Measurements from ENCODE around the gene TAPT1. TPM values are rescaled to one million over a fixed set of nuclear protein-coding genes. Genes with fewer than 3 reads are reported as not detected.

TAPT1 gene
- total and polyA plus RNA-seq, 2 of the 13 experiments (the other 11 are each of a cell fraction or from before 2014, with no cell fraction given) = 24.5 to 25.3 TPM

DNA sequence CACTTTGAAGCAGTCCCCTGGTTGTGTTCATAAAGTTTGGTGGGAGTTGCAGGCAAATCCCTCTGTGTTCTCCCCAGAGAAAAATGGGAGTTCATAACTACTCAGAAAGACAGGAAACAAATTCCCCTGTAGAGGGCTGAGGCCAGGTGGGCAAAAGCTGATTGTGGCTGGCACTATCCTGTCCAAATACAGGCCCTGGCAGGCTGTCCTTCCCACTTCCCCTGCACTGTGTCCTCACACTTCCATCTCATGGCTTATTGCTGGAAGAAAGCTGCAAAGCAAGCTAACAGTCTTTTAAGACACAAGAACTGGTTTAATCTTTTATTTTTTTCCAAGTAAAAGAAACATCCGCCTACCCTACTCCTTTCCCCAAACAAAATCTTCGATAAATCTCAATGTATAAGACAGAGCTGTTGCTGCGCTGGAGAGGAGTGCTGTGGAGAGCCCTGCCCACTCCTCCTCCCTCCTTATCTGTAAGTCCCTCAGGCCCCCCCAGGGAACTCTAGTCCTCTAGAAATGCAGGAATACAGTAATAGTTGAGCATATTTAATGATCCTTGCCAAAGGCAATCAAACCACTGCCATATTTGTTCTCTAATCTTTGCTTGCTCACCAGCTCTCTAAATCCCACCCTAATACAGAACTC is 14.0 kb downstream of the TAPT1 start:
- peaks cover 33% of the 10 kb centered on the region for H3K79me2 ChIP-seq (ENCODE audit: insufficient read depth, low read length)
- POLR2A ChIA-PET = no interaction called here

More for the DNA sequence above, 14.0 kb downstream of the TAPT1 start:
- Histone ChIP-seq H3K4me1 (ENCODE audit: insufficient read depth, low read length) (peaks cover 14% of the 10 kb centered on the region), H3K27ac (ENCODE audit: extremely low read length, insufficient read depth, low read length) (no peak overlapping the region), H3K36me3 (replicated peaks in 1 of 2; ENCODE audit: control insufficient read depth in 1 of 2, insufficient read depth in 2 of 2, low read length in 2 of 2) (peaks cover 7 to 44% of the 10 kb centered on the region in 2 experiments; a peak in 4 of 5 replicates), H3K4me2 (ENCODE audit: low read depth, low read length) (no peak overlapping the region), H3K9me3 (ENCODE audit: low read length) (no peaks in the 10 kb centered on the region), H3K4me3 (replicated peaks in 1 of 3; ENCODE audit: insufficient read depth in 1 of 3, low read depth in 2 of 3, low read length in 3 of 3) (no peak overlapping the region), H2AFZ (ENCODE audit: low read length) (no peak overlapping the region), H4K20me1 (ENCODE audit: insufficient read depth, low read length) (no peaks in the 10 kb centered on the region), H3K9ac (ENCODE audit: insufficient read depth, low read depth, low read length) (no peak overlapping the region), H3K27me3 (ENCODE audit: control insufficient read depth in 1 of 2, insufficient read depth in 2 of 2, low read length in 2 of 2) (no peaks in the 10 kb centered on the region)
- WGBS (ENCODE audit: low lambda C conversion rate) = 91% methylated on average over 3 of the region's 3 CpGs
- BruUV-seq (replicated peaks) = no TSS peak
- intact Hi-C loops (cut with micrococcal nuclease; ENCODE audit: unreplicated experiment) = no loop called here
- no peak for TF ChIP-seq PCBP1 (IDR thresholded peaks at IDR 0.05; ENCODE audit: borderline replicate concordance, low read depth, low read length)
- TF ChIP-seq ZSCAN29 (CRISPR knock-in tag; conservative IDR thresholded peaks at IDR 0.05) = no peak
- TF ChIP-seq POGZ (CRISPR knock-in tag; IDR thresholded peaks at IDR 0.05) = no peak
- TF ChIP-seq, protein P1, sequence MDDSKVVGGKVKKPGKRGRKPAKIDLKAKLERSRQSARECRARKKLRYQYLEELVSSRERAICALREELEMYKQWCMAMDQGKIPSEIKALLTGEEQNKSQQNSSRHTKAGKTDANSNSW (CRISPR knock-in tag; IDR thresholded peaks at IDR 0.05; ENCODE audit: borderline replicate concordance) = no peak
- no peak for TF ChIP-seq ZNF83 (CRISPR knock-in tag; IDR thresholded peaks at IDR 0.05; ENCODE audit: borderline replicate concordance)
- TF ChIP-seq, protein P2, sequence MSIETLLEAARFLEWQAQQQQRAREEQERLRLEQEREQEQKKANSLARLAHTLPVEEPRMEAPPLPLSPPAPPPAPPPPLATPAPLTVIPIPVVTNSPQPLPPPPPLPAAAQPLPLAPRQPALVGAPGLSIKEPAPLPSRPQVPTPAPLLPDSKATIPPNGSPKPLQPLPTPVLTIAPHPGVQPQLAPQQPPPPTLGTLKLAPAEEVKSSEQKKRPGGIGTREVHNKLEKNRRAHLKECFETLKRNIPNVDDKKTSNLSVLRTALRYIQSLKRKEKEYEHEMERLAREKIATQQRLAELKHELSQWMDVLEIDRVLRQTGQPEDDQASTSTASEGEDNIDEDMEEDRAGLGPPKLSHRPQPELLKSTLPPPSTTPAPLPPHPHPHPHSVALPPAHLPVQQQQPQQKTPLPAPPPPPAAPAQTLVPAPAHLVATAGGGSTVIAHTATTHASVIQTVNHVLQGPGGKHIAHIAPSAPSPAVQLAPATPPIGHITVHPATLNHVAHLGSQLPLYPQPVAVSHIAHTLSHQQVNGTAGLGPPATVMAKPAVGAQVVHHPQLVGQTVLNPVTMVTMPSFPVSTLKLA (IDR thresholded peaks at IDR 0.05) = no peak
- no peak for TF ChIP-seq KAT7 (CRISPR knock-in tag; IDR thresholded peaks at IDR 0.05; ENCODE audit: borderline replicate concordance)
- TF ChIP-seq ZMYM3 (CRISPR knock-in tag; IDR thresholded peaks at IDR 0.05) = no peak
- TF ChIP-seq ZNF75D (CRISPR knock-in tag; IDR thresholded peaks at IDR 0.05; ENCODE audit: borderline replicate concordance) = no peak
- no peak for TF ChIP-seq ZNF263 (CRISPR knock-in tag; IDR thresholded peaks at IDR 0.05)
- no peak for TF ChIP-seq ATRX (CRISPR knock-in tag; IDR thresholded peaks at IDR 0.05; ENCODE audit: borderline replicate concordance)
- TF ChIP-seq ASH2L (IDR thresholded peaks at IDR 0.05; ENCODE audit: insufficient read length, low read depth, low read length) = no peak
- TF ChIP-seq BORCS8-MEF2B (CRISPR knock-in tag; IDR thresholded peaks at IDR 0.05) = no peak
- no peak for TF ChIP-seq ZNF782 (CRISPR knock-in tag; IDR thresholded peaks at IDR 0.05; ENCODE audit: borderline replicate concordance)
- no peak for TF ChIP-seq ZSCAN31 (CRISPR knock-in tag; IDR thresholded peaks at IDR 0.05; ENCODE audit: low read depth)
- TF ChIP-seq FLYWCH1 (CRISPR knock-in tag; IDR thresholded peaks at IDR 0.05) = no peak
- TF ChIP-seq U2AF2 (IDR thresholded peaks at IDR 0.05; ENCODE audit: low read depth, low read length) = no peak
- TF ChIP-seq EHMT2 (IDR thresholded peaks at IDR 0.05; ENCODE audit: borderline replicate concordance, low read depth, low read length) = no peak
- no peak for TF ChIP-seq MAZ (IDR thresholded peaks at IDR 0.05; ENCODE audit: borderline replicate concordance, low read depth, low read length)
- TF ChIP-seq MAZ (CRISPR knock-in tag; IDR thresholded peaks at IDR 0.05; ENCODE audit: low read depth) = no peak
- no peak for TF ChIP-seq ESRRA (CRISPR knock-in tag; IDR thresholded peaks at IDR 0.05; ENCODE audit: low read depth)
- in situ Hi-C loops (cut with HindIII; ENCODE audit: extremely low pct_ligation_motif_present, low pct_unique_long_range_greater_than_20kb) = loop anchor here (10.0 kb wide), 1 partner anchor 53 kb away; no protein-coding TSS in a partner anchor
- DNase-seq (ENCODE audit: low spot score) = no peak
- no peak for FAIRE-seq
- CTCF ChIA-PET (ENCODE audit: low intra/inter-chr PET ratio, low total read pairs) = no interaction called here
- no peak for ATAC-seq

All from HepG2 (cell line).